NCI-H510A treated with DMSO at 0.1 percent for 48 hours (cell line): ENCODE measurements around the gene KAZN.
"Not testable (repeated sequence)": the region's sequence is repeated elsewhere in the genome, so short reads cannot be mapped to it uniquely, and the experiment has no call there.

Experiments
- DNase-seq: peaks from one replicate; lab custom pipeline; 2025; lab: John Stamatoyannopoulos, UW

Gene KAZN

GRCh38 chr1:14598498-14599182 lies at the start of gene KAZN:
Gene KAZN, plus strand, starts transcription at chr1:14598685.
- DNase-seq, result peak; percentile 83

- peak; percentile 87 for DNase-seq
Measured at GRCh38 chr1:14549897-14550620, 48.4 kb upstream of the KAZN start.

GRCh38 chr1:14551386-14551785 lies 47.1 kb upstream of the KAZN start:
- no peak for DNase-seq

- no peak for DNase-seq
Measured at GRCh38 chr1:14552246-14552965, 46.1 kb upstream of the KAZN start.

GRCh38 chr1:14553711-14554110 lies 44.8 kb upstream of the KAZN start:
- DNase-seq, result no peak

GRCh38 chr1:14555091-14555490 lies 43.4 kb upstream of the KAZN start:
- DNase-seq, result no peak

GRCh38 chr1:14561014-14561693 lies 37.3 kb upstream of the KAZN start:
- no peak for DNase-seq

GRCh38 chr1:14565090-14565489 lies 33.4 kb upstream of the KAZN start:
- no peak for DNase-seq

- DNase-seq, result no peak
Measured at GRCh38 chr1:14567056-14567455, 31.4 kb upstream of the KAZN start.

- DNase-seq, result no peak
Measured at GRCh38 chr1:14567903-14568302, 30.6 kb upstream of the KAZN start.

GRCh38 chr1:14568716-14569355 lies 29.6 kb upstream of the KAZN start:
- DNase-seq, result no peak

GRCh38 chr1:14570514-14570913 lies 28.0 kb upstream of the KAZN start:
- no peak for DNase-seq

GRCh38 chr1:14571810-14572767 lies 26.4 kb upstream of the KAZN start:
- DNase-seq, result no peak

GRCh38 chr1:14572861-14573260 lies 25.6 kb upstream of the KAZN start:
- DNase-seq, result no peak

- DNase-seq, result no peak
Measured at GRCh38 chr1:14576155-14576554, 22.3 kb upstream of the KAZN start.

GRCh38 chr1:14577261-14577660 lies 21.2 kb upstream of the KAZN start:
- no peak for DNase-seq

GRCh38 chr1:14578156-14578555 lies 20.3 kb upstream of the KAZN start:
- DNase-seq, result no peak

- DNase-seq, result not testable (repeated sequence)
Measured at GRCh38 chr1:14580295-14580694, 18.2 kb upstream of the KAZN start.

- no peak for DNase-seq
Measured at GRCh38 chr1:14580986-14581385, 17.5 kb upstream of the KAZN start.

GRCh38 chr1:14583788-14584187 lies 14.7 kb upstream of the KAZN start:
- DNase-seq, result no peak

- no peak for DNase-seq
Measured at GRCh38 chr1:14585728-14586127, 12.8 kb upstream of the KAZN start.
